Stimulated activated CD8-positive, alpha-beta memory T cell treated with anti-CD3 and anti-CD28 coated beads, Interleukin-7, amount 100 ng/mL, for 48 hours (primary cell): ENCODE measurements around the gene MYCBP2.
"Not testable (repeated sequence)": the region's sequence is repeated elsewhere in the genome, so short reads cannot be mapped to it uniquely, and the experiment has no call there.

ENCODE experiments used
- DNase-seq, 2 donors: peaks; one replicate each; pipeline ENCODE4 v3.0.0-alpha.2; 2020; ENCODE audit warnings: low read depth in 1 of 2; ENCODE audit errors: extremely low read depth in 1 of 2

Gene MYCBP2

DNA sequence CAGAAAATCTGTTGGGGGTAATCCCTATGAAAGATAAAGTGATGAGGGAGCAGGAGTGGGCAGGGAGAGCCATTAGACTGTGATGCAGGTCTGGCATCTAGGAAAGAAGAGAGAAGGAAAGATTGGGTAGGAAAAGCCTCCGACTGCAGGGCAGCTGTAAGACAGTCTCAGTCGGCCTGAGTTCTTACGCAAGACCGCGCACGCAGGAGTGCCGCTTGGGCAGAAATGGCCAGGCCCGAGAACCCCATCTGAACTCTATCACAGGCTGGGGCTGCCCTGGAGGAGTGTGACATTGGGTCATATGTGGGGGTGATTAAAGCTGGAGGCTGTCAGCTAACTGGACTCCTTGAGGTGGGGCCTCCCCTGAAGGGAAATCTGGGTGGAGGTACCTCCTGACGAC lies 286.1 kb downstream of the MYCBP2 start:
- DNase-seq, result no peak

DNA sequence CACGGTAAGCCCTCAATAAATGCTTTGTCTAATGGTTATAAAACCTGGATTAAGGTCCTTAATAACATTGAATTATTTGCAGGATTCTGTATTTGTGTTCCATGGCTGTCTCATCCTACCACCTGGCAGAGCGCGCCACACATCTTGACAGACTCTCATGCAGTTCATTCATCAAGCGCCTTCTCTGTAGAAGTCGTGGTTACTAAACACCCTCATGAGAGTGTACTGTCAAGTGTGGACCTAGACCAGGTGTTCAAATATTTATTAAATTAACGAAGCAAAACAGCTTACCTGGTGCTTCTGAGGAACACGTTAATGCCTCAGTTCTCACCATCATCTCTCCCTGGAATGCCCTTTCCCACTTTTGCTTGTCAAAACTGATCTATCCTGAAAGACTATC lies 286.8 kb downstream of the MYCBP2 start:
- DNase-seq, result no peak

DNA sequence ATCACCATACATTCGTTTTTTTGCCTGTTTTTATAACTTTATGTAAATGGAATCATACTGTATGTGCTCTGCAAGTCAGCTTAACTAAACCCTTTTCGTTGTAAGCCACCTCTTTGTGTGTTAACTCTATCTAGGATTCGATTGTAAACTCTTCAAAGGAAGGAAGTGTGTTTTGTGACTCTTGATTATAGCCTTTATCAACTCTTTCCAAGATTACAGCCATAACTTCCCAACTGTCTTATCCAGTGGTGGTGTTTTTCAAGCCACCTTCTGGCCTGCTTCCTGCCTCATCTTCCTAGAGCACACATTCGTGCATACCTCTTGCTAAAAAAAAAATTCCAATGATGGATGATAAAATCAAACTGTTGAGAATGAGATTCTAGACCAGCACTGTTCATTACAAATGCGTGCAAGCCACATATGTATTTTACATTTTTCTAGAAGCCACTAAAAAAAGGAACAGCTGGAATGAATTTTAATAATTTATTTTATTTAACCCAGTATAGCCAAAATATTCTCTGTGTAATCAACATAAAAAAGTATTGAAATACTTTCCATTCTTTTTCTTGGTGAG lies 287.9 kb downstream of the MYCBP2 start:
- DNase-seq, result no peak

DNA sequence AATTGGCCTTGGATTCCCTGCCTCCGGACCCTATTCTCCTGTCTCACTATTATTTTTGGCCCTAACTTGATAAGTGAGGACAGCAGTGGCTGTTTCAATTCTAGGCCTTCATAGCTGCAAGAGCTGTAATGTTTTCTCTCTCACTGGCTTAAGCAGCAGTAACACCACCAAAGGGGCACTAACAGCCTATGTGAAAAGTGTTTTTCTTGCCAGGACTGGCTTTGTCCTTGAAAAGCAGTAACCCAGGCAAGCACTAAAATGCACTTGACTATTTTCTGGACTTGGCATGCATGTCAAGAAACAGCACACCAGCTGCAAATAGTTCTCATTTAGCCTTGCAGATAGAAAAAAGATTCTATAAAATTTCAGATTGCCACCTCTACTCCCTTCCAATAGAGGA lies 290.6 kb downstream of the MYCBP2 start:
- no peak for DNase-seq

DNA sequence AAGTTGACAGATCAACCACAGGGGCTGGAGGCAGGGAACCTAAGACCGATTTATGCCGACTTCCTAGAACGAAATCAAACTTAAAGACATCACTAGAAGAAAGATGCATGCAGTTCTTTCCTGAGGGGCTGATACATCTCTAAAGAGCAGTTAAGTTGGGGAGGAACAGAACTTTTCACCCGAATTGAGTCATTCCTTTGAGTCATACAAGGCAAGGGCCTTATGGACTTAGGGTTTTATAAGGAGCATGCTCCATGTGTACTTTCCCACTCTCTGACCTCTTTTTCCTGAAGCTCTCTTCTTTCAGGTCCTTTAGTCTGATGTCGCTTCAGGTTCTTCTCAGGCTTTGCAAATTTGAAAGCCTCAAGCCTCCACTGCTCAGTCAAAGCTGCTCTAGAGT lies 292.0 kb downstream of the MYCBP2 start:
- no peak for DNase-seq

DNA sequence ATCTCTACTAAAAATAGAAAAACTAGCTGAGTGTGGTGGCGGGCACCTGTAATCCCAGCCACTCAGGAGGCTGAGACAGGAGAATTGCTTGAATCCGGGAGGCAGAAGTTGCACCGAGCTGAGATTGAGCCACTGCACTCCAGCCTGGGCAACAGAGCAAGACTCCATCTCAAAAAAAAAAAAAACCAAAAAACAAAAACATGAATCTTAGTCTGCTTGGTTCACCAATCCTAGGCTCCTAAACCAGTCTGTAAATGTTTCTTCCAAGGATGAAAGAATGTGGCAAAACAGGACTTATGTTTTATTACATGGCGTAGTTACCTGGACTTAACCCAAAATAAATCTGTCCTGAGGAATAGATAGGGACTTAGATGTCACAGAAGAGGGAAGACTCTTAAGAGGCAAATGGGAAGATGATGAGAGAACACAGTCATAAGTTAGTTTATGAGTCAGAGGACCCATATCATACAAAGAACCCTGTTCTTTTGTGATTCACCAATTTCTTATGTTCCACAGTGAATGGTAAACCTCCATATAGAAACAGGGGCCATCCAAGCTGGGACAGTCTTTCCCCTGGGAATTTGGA lies 293.1 kb downstream of the MYCBP2 start:
- DNase-seq, result no peak

DNA sequence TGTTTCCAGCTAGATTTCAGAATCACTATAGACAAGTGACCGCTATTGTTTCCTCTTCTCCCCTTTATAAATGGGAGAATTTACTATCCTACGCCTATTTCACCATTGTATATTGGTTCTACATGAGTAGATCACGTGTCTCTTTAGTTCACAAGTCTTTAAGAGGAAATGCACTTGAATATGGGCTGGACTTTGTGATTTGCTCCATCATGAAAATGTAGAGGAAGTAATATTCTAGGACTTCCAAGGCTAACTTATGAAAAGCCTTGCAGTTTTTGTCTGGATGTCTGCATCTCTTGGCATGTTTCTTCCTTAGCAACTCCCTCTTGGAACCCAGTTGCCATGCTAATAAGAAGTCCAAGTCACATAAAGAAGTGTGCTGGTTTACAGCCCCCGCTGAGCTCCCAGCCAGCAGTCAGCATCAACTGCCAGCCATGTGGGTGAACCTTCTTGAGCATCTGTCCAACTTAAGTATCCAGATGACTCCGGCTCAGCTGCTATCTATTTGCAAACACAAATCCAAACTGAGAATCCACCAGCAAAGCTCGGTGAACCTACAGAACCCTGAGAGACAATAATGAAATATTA lies 295.1 kb downstream of the MYCBP2 start:
- no peak for DNase-seq

DNA sequence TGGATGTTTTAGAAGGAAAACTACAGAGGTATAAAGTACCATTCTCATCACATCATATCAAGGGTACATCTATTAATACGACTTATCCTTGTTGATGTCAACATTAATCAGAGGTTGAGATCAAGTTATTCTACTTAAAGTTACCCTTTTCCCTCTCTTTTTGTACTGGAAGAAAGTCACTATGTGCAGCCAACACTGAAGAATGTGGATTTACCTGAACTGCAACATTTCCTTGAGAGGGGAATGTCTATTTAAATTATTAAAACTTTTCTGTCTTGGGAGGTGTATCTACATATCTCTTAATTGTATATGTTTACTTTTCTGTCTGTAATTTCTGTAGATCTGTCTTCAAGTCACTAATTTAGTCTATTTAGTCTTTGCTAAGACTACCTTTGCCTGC lies 297.5 kb downstream of the MYCBP2 start:
- no peak for DNase-seq

DNA sequence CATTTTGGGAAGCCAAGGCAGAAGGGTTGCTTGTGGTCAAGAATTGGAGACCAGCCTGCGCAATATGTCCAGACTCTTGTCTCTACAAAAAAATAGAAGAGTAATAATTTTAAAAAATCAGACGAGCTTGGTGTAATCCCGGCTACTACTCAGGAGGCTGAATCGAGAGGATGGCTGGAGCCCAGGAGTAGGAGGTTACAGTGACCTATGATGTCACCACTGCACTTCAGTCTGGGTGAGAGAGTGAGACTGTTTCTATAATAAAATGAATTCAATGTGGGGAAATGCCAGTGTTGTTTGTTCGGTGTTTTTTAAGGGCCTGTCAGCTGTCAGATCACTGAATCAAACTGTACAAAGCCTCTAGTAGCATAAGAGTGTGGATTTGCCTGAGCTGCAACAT lies 298.7 kb downstream of the MYCBP2 start:
- DNase-seq, result no peak

DNA sequence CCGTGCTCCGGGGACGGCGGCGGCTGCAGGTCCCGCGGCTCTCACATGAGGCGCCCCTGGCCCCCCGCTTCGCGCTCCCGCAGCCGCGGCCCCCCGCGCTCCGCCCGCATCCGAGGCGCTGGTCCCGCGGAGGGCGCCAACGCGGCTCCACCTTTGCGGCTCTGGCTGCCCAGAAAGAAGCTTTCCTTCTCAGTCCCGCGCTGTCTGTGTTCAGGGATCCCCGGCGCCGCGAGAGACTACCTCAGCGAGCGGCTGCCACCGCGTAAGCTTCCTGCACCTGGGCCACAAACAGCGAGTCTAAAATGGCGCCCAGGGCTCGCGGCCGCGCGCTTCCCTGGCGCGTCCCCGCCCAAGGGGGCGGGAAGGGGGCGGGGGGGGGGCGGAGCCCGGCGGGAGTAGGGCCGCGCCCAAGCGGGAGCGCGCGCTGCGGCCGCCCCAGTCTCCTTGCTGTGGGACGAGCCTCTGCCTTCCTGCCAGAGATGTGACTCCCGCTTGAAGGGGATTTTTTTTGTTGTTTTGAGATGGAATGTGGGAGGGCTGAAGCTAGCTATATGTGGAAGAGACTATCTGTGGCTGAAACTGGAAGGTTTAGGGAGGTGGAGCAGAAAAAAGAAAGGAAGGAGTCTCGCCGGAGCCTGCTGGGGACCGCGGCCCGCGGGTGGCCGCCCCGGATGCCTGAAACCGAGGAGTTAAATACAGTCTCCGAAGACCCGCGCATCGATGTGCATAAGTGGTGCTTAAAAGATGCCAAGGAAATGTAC lies 299.9 kb downstream of the MYCBP2 start, which contains the start of gene FBXL3:
FBXL3 (minus strand) TSS at position 299 of the 761 bp plus-strand sequence. CDS start 5,299 bp downstream, outside the sequence.
- peak; percentile 58 to 63 for DNase-seq

DNA sequence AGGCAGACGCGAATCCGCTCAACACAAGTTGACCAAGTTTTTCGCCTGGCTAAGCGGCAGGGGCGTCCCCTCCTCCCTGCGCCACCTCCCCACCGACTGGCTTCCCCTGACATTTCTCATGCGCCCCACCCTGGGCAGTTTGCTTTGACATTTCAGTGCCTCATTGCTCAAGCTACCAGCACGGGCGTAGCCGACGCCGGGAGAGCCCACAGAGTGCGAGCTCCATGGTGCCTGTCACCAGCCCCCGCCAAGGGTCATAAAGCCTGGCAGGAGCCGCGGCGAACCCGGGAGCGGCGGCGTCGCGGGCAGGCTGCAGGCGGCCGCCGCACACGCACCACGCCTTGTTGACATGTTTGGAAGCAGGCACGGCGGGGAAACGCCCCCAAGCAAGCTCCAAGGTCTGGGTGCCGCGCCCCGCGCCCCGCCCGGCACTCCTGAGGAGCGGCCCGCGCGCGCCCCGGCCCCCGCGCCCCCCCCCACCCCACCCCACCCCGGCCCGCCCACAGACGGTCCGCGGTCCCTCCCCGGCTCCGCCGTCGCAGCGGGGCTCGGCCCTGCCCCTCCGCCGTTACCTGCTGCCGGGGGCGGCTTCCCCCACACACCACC lies 300.5 kb downstream of the MYCBP2 start:
- DNase-seq, result peak; percentile 49 to 62

DNA sequence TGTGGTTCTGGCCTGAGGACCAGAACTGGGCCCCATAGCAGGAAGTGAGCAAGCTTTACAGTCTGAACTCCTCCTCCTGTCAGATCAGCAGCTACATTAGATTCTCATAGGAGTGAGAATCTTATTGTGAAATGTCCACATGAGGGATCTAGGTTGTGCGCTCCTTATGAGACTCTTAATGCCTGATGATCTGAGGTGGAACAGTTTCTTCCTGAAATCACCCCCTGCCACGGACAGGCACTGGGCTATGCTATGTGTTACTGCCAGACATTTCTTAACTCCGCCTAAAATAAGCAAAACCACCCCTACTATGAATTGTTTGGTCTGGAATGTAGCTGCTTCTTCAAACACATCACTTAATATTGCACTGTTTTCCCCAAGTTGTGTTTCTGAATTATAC lies 304.6 kb downstream of the MYCBP2 start:
- DNase-seq, result no peak

DNA sequence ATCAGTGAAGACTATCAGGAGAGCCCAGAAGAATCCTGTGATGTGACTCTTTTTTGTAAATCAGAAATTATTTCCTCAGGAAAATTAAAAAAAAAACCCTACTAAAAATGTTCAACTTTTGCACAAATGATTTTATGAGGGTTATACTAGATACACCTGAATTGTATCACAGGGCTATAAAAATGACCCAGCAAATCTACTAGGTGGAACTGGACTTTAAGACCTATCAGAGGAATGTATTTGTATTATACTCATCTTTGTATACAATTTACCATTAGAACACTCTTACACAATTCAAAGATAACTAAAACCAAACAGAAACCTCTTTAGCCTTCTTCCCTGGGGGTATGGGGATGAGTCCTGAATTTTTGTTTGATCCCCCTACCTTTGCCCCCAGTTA lies 307.1 kb downstream of the MYCBP2 start:
- DNase-seq, result no peak

DNA sequence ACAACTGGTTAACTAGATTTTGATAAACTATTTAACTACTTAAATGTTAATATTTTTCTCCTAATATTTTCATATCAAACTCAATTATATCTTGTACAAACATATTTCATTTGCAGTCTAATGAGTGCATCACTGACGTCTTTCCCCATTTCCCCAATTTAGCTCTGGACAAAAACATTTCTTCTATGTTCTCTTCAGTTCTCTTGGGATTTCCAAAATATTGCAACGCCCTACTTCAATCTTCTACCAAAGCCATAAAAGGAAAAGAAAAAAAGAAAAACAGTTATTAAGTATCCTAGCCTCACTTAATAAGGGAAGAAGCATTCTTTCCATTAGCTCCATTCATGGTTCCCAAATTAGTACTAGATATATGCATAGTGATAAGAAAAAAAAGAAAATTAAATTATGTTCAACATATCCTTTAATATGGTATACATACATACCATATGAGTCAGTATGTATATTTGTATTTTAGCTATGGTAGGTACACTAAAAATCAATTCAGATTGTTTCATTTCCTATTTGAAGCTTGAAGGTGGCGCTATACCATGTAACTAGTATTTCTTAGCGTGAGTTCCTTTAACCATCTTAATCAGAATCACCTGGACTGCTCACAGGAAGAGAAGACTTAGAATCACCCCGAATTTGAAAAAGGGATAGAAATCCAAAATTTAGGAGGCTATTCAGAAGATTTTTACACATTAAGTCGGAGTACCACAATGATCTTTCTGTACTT lies 309.8 kb downstream of the MYCBP2 start:
- DNase-seq, result no peak

DNA sequence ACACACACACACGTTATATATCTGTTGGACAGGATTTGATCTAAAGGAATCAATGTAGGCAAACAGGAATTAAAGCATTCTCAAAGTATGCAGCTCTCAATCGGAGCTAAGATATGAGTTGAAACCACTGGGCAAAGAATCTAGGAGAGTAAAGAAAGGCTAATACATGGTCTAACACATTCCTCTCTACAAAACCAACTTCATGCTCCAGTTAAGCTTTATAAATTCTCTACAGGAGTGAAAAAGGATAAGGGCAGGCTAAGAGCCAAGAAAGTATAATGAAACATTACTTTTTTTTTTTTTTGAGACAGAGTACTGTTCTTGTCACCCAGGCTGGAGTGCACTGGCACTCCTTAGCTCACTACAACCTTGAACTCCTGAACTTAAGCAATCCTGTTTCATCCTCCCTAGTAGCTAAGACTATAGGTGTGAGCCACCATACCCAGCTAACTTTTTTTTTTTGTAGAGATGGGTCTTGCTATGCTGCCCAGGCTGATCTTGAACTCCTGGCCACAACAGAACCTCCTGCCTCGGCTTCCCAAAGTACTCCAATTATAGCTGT lies 310.6 kb downstream of the MYCBP2 start:
- DNase-seq, result no peak

DNA sequence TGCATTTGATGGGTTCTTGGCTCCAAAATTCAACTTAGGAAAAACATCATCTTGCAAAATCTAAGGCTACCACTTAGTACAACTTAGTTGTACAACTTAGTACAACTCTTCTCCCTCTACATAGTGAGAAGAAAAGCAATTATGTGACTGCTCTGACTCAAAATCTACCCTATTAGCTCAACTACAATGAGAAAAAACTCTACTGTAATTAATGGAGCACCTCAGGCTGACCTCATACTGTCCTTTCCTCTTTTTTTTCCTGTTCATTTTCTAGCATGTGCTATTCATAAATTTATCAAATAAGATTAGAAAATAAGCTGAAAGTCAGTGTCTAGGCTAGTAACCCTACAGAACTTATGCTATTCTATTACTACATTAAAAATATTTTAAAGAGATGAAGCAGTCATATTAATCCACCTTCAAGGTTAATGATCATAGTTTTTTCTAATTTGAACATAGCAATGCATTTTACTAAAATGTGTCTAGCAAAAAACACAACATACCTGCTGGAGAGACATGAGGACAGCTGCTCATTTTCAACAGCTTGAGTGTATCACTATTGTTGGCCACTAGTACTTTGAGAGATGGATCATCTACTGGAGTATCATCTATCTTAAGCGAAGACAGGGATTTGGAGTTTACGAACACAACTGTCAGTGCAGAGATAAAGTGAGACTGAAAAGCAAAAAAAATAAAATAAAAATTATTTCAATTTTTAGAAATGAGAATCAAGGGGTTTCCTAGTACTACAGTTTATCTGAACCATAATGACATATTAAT lies 311.8 kb downstream of the MYCBP2 start:
- no peak for DNase-seq

DNA sequence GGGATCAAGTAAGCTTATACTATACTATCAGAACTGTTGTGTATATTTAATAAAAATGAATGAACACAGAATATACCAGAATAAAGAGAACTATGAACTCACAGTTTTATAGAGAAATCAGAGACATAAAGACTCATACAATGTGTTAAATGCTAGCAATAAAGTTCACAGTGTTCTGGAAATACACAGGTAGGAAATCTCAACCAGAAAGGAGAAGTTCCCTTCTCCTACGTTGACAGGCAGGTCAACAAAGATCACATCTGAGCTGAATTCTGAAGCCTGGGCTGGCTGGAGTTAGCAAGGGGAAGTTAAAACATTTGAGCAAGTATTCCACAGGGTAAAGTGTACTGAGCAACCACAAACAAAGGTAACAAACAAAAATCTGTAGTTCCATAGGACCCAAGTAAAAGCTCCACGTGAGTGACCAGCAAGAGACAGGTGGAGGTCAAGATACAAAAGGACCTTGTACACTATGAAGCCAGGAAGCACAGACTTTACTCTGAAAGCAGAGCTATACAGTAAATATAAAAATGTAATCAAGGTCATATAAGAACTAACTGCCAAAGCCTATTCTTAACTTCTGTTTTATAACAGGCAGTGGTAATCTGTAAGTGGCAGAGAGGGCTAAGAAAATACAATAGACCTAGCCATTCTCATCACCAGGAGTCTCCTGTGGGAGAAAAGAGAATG lies 312.9 kb downstream of the MYCBP2 start:
- no peak for DNase-seq

DNA sequence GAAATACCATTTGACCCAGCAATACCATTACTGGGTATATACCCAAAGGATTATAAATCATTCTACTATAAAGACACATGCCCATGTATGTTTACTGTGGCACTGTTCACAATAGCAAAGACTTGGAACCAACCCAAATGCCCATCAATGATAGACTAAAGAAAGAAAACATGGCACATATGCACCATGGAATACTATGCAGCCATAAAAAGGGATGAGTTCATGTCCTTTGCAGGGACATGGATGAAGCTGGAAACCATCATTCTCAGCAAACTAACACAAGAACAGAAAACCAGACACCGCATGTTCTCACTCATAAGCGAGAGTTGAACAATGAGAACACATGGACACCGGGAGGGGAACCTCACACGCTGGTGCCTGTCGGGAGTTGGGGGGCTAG lies 317.2 kb downstream of the MYCBP2 start:
- not testable (repeated sequence) for DNase-seq

DNA sequence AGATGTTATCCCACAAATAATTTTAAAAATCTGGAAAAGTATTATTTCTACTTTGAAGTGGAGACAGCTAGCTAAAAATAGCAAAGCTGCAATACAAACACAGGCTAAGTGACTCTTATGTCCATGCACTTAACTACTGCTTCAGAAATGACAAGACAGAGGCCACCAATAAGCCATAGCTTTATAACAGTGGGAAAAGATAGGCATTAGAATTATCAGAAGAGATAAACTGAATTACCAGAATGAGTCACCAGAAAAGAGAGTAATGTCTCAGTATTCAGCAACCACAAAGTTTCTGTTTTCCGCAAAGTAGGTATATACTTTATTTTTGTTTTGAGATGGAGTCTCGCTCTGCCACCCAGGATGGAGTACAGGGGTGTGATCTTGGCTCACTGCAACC lies 317.9 kb downstream of the MYCBP2 start:
- DNase-seq, result no peak
